ENCODE results near the gene SEC14L1.
"Not testable (repeated sequence)": the region's sequence is repeated elsewhere in the genome, so short reads cannot be mapped to it uniquely, and the experiment has no call there.

The SEC14L1 gene

DNA sequence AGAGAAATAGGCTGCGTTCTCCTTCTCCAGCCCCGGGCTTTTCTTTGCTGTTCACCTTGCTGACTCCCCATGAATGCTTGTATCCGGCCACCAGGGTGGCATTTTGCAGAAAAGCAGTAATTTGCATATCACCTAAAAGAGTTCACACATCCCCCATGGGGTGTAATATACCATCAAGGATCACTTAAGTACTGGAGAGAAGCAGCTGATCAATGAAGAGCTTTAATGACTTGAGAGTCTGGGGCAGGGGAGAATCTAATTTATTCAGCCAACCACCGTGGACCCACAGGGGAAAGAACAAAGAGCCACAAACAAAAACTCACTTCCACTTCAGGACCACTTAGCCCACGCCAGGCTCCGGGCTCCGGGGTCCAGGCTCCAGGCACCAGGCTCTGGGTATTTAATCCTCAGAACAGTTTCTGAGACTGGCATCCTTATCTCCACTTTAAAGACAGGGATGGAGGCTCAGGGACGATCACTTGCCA, 33.9 kb upstream of the SEC14L1 start:
- Histone ChIP-seq H3K4me1 (ENCODE audit: control insufficient read depth, insufficient read depth, low read length) (peaks cover 36% of the 10 kb centered on the region), H3K9me3 (ENCODE audit: control insufficient read depth, insufficient read depth, low read depth, low read length) (no peaks in the 10 kb centered on the region), H3K27ac (ENCODE audit: low read depth, low read length) (no peak overlapping the region), H3K9ac (ENCODE audit: low read length) (no peak overlapping the region), H3K4me3 (ENCODE audit: low read depth, low read length) (no peak overlapping the region), H3K36me3 (ENCODE audit: control insufficient read depth, insufficient read depth, low read length) (no peaks in the 10 kb centered on the region), H3K27me3 (ENCODE audit: control insufficient read depth, insufficient read depth, low read length) (no peaks in the 10 kb centered on the region)

DNA sequence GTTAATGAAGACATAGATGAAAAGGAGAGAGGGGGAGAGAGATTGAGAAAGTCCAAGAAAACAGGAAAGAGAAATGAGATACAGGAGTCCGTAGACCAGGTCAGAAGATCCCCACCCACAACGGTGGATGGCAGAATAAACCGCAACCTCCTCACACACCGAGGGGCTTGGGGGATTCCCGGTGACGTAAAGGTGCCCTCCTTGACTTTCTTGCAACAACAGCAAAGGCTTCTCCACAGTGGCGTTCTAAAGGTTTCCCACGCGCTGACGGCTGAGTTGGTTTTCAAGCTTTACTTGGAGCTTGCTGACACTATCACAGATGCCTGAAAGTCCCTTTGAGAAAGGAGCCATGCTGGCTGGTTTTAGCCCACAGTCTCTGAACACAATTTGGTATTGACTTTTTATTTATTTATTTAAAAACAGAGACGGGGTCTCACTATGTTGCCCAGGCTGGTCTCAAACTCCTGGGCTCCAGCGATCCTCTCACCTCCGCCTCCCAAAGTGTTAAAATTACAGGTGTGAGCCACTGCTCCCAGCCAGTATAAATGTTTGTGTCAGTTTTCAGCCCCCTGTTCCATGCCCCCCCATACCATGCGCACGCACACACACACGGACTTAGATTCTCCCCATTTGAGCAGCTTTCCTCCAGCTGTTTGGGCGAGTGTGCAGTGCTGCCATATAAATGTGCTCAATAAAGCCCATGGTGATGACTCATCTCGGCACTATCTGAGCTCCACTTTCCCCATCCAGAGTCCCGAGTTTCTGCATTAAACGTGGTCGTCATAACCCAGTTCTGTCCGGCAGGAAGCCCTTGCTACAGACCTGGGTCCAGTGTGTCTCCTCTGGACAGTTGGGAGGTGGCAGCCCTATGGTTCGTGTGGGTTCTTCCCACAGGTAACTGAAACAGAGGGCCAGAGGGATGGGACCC, 33.0 kb upstream of the SEC14L1 start:
- H3K4me1 ChIP-seq (ENCODE audit: control insufficient read depth, insufficient read depth, low read length), result peaks cover 36% of the 10 kb centered on the region
- H3K9ac ChIP-seq (ENCODE audit: low read length), result no peak overlapping the region
- no peak overlapping the region for H3K27ac ChIP-seq (ENCODE audit: low read depth, low read length)

DNA sequence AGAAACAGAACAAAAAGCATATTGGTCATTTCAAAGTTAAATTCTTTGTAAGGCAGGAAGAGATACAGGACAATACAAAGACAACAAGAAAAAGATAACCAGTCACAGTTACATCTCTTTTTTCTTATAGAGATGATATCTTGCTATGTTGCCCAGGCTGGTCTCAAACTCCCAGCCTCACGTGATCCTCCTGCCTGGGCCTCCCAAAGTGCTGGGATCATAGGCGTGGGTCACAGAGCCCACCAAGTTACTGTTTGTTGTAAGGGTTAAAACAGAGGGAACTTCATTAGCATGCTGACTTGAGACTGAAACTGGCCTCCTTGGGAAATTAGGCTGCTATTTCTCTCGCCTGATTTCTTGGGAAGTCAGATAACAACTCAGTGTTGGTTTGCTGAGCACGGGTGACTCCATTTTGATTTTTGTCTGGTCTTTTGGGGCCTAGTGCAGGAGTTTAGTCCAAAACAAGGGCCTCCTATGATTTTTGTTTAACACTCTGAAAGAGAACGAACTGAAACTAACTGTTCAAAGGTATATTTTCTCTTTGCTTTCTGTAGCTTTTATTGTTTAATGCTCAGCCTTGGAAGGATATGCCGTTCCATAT, 31.5 kb upstream of the SEC14L1 start:
- H3K9ac ChIP-seq (ENCODE audit: low read length), result no peak overlapping the region
- H3K36me3 ChIP-seq (ENCODE audit: control insufficient read depth, insufficient read depth, low read length), result no peaks in the 10 kb centered on the region
- no peaks in the 10 kb centered on the region for H3K9me3 ChIP-seq (ENCODE audit: control insufficient read depth, insufficient read depth, low read depth, low read length)
- H3K4me3 ChIP-seq (ENCODE audit: low read depth, low read length), result no peak overlapping the region
- peaks cover 31% of the 10 kb centered on the region for H3K4me1 ChIP-seq (ENCODE audit: control insufficient read depth, insufficient read depth, low read length)
- no peaks in the 10 kb centered on the region for H3K27me3 ChIP-seq (ENCODE audit: control insufficient read depth, insufficient read depth, low read length)
- H3K27ac ChIP-seq (ENCODE audit: low read depth, low read length), result no peak overlapping the region

More for the DNA sequence above, 33.0 kb upstream of the SEC14L1 start:
- H3K4me3 ChIP-seq (ENCODE audit: low read depth, low read length), result no peak overlapping the region
- H3K36me3 ChIP-seq (ENCODE audit: control insufficient read depth, insufficient read depth, low read length), result no peaks in the 10 kb centered on the region
- H3K27me3 ChIP-seq (ENCODE audit: control insufficient read depth, insufficient read depth, low read length), result no peaks in the 10 kb centered on the region
- no peaks in the 10 kb centered on the region for H3K9me3 ChIP-seq (ENCODE audit: control insufficient read depth, insufficient read depth, low read depth, low read length)

GRCh38 chr17:77109764-77110359, 30.9 kb upstream of the SEC14L1 start:
- H3K27ac ChIP-seq (ENCODE audit: low read depth, low read length), result no peak overlapping the region; the same call in 1 of the 2 replicates
- no peaks in the 10 kb centered on the region for H3K27me3 ChIP-seq (ENCODE audit: control insufficient read depth, insufficient read depth, low read length)
- no peak overlapping the region for H3K9ac ChIP-seq (ENCODE audit: low read length)
- H3K9me3 ChIP-seq (ENCODE audit: control insufficient read depth, insufficient read depth, low read depth, low read length), result no peaks in the 10 kb centered on the region
- H3K36me3 ChIP-seq (ENCODE audit: control insufficient read depth, insufficient read depth, low read length), result no peaks in the 10 kb centered on the region
- peaks cover 28% of the 10 kb centered on the region for H3K4me1 ChIP-seq (ENCODE audit: control insufficient read depth, insufficient read depth, low read length)
- no peak overlapping the region for H3K4me3 ChIP-seq (ENCODE audit: low read depth, low read length)

DNA sequence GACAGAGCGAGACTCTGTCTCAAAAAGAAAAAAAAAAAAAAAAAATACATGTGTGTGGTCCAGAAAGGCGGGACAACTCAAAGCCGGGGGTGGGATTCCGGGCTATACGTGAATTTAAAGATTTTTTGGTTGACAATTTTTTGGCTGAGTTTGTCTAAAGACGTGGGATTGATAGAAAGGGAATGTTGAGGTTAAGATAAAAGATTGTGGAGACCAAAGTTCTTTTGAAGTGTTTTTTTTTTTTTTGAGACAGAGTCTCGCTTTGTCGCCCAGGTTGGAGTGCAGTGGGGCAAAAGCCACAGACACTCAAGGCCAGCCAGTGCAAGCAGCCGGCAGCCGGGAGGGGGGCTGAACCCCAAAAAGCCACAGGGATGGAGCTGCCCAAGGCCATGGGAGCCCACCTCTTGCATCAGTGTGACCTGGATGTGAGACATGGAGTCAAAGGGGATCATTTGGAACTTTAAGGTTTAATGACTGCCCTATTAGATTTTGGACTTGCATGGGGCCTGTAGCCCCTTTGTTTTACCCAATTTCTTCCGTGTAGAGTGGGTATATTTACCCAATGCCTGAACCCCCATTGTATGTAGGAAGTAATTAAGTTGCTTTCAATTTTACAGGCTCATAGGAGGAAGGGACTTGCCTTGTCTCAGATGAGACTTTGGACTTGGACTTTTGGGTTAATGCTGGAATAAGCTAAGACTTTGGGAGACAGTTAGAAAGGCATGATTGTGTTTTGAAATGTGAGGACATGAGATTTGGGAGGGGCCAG, 29.4 kb upstream of the SEC14L1 start:
- H3K4me3 ChIP-seq (ENCODE audit: low read depth, low read length); H3K27ac ChIP-seq (ENCODE audit: low read depth, low read length); H3K9me3 ChIP-seq (ENCODE audit: control insufficient read depth, insufficient read depth, low read depth, low read length); H3K36me3 ChIP-seq (ENCODE audit: control insufficient read depth, insufficient read depth, low read length); H3K9ac ChIP-seq (ENCODE audit: low read length); H3K27me3 ChIP-seq (ENCODE audit: control insufficient read depth, insufficient read depth, low read length): not testable (repeated sequence)
- H3K4me1 ChIP-seq (ENCODE audit: control insufficient read depth, insufficient read depth, low read length), result peaks cover 17% of the 10 kb centered on the region

GRCh38 chr17:77111934-77112296, 28.9 kb upstream of the SEC14L1 start:
- Histone ChIP-seq H3K27ac (ENCODE audit: low read depth, low read length) (no peak overlapping the region), H3K4me1 (ENCODE audit: control insufficient read depth, insufficient read depth, low read length) (peaks cover 17% of the 10 kb centered on the region), H3K36me3 (ENCODE audit: control insufficient read depth, insufficient read depth, low read length) (no peaks in the 10 kb centered on the region), H3K9ac (ENCODE audit: low read length) (no peak overlapping the region), H3K27me3 (ENCODE audit: control insufficient read depth, insufficient read depth, low read length) (no peaks in the 10 kb centered on the region), H3K9me3 (ENCODE audit: control insufficient read depth, insufficient read depth, low read depth, low read length) (no peaks in the 10 kb centered on the region), H3K4me3 (ENCODE audit: low read depth, low read length) (no peak overlapping the region)

DNA sequence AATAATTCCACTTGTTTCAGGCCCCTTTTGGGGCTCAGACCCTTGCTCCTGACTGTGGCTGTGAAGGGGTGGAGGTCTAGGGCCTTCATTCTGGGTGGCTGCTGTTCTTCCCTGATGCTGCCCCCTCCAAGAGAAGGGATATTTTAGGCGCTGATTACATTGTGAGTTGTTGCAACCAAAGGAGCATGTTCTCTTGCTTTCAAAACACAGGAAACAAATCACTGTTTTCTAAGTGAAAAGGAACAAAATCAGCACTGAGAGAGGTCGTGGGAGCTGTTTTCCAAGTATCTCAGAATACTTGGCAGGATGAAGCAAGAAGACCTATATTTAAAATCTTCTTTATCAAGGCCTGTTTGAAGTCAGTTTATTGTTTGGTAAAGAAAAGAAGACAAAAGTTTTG, 25.3 kb upstream of the SEC14L1 start:
- Histone ChIP-seq H3K4me3 (ENCODE audit: low read depth, low read length) (no peak overlapping the region), H3K9me3 (ENCODE audit: control insufficient read depth, insufficient read depth, low read depth, low read length) (no peaks in the 10 kb centered on the region), H3K27me3 (ENCODE audit: control insufficient read depth, insufficient read depth, low read length) (no peaks in the 10 kb centered on the region), H3K36me3 (ENCODE audit: control insufficient read depth, insufficient read depth, low read length) (no peaks in the 10 kb centered on the region), H3K9ac (ENCODE audit: low read length) (no peak overlapping the region), H3K4me1 (ENCODE audit: control insufficient read depth, insufficient read depth, low read length) (no peaks in the 10 kb centered on the region), H3K27ac (ENCODE audit: low read depth, low read length) (no peak overlapping the region)

DNA sequence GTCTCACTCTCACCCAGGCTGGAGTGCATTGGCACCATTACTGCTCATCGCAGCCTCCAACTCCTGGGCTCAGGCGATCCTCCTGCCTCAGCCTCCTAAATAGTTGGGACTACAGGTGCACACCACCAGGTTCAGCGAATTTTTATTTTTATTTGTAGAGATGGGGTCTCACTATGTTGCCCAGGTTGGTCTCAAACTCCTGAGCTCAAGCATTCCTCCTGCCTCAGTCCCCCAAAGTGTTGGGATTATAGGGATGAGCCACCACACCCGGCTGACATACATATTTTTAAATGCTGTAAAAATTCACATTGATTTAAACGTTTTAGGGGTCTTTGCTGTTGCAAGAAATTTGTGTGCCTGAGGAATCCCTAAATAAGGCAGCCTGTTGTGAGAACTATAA, 24.8 kb upstream of the SEC14L1 start:
- no peak overlapping the region for H3K9ac ChIP-seq (ENCODE audit: low read length)
- no peaks in the 10 kb centered on the region for H3K36me3 ChIP-seq (ENCODE audit: control insufficient read depth, insufficient read depth, low read length)
- no peak overlapping the region for H3K4me3 ChIP-seq (ENCODE audit: low read depth, low read length)
- H3K27me3 ChIP-seq (ENCODE audit: control insufficient read depth, insufficient read depth, low read length), result no peaks in the 10 kb centered on the region
- H3K4me1 ChIP-seq (ENCODE audit: control insufficient read depth, insufficient read depth, low read length), result no peaks in the 10 kb centered on the region
- no peaks in the 10 kb centered on the region for H3K9me3 ChIP-seq (ENCODE audit: control insufficient read depth, insufficient read depth, low read depth, low read length)
- H3K27ac ChIP-seq (ENCODE audit: low read depth, low read length), result no peak overlapping the region

DNA sequence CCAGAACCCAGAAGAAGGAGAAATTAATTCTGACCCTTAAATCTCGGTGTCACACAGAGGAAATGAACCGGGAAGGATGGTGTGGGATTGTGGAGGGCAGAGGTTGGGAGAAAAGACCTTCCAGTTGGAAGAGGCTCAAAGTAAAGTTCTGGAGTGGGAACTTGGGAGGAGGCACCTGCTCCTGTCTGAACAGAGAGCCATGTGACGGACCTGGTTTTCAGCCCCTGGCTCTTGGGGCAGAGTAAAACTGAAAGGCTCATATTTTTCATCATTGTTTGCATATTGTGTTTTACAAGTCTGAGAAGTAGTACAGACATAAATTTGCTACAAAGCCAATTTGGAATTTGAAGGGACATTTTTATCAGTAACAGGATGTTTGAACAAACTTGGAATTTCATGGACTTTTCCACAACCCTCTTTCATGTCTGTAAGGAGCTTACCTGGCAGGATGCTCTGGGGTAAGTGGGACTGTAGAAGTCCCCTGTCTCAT, 24.4 kb upstream of the SEC14L1 start:
- Histone ChIP-seq H3K27me3 (ENCODE audit: control insufficient read depth, insufficient read depth, low read length) (no peaks in the 10 kb centered on the region), H3K9me3 (ENCODE audit: control insufficient read depth, insufficient read depth, low read depth, low read length) (no peaks in the 10 kb centered on the region), H3K4me1 (ENCODE audit: control insufficient read depth, insufficient read depth, low read length) (no peaks in the 10 kb centered on the region), H3K27ac (ENCODE audit: low read depth, low read length) (no peak overlapping the region), H3K9ac (ENCODE audit: low read length) (no peak overlapping the region), H3K4me3 (ENCODE audit: low read depth, low read length) (no peak overlapping the region), H3K36me3 (ENCODE audit: control insufficient read depth, insufficient read depth, low read length) (no peaks in the 10 kb centered on the region)

- no peaks in the 10 kb centered on the region for H3K36me3 ChIP-seq (ENCODE audit: control insufficient read depth, insufficient read depth, low read length)
- no peak overlapping the region for H3K4me3 ChIP-seq (ENCODE audit: low read depth, low read length)
- H3K9me3 ChIP-seq (ENCODE audit: control insufficient read depth, insufficient read depth, low read depth, low read length), result no peaks in the 10 kb centered on the region
- H3K4me1 ChIP-seq (ENCODE audit: control insufficient read depth, insufficient read depth, low read length), result no peaks in the 10 kb centered on the region
- no peaks in the 10 kb centered on the region for H3K27me3 ChIP-seq (ENCODE audit: control insufficient read depth, insufficient read depth, low read length)
- no peak overlapping the region for H3K27ac ChIP-seq (ENCODE audit: low read depth, low read length)
- H3K9ac ChIP-seq (ENCODE audit: low read length), result no peak overlapping the region
Observed at GRCh38 chr17:77117415-77117814, 23.4 kb upstream of the SEC14L1 start.
